KOPT-K1 (cell line): ENCODE measurements around the gene PXYLP1.

Experiments used
- H3K27ac ChIP-seq: fragments of 200-600 bp; sonication (generic); 2 replicates; pipeline ENCODE4 v1.5.1; 2016; ENCODE audit warnings: antibody characterized with exemption, mild to moderate bottlenecking, low read depth, low read length; ENCODE audit not compliant: poor library complexity, severe bottlenecking
- H3K36me3 ChIP-seq: fragments of 200-600 bp; sonication (generic); 2 replicates; pipeline ENCODE4 v1.5.1; 2017; ENCODE audit warnings: antibody characterized with exemption, mild to moderate bottlenecking, low read length, moderate library complexity; ENCODE audit not compliant: insufficient read depth
- H3K9me3 ChIP-seq: fragments of 200-600 bp; sonication (generic); 2 replicates; pipeline ENCODE4 v1.5.1; 2017; ENCODE audit warnings: antibody characterized with exemption, low read length, mild to moderate bottlenecking; ENCODE audit not compliant: insufficient read depth, poor library complexity, severe bottlenecking

Gene PXYLP1

GRCh38 chr3:141338881-141339280, 107.3 kb downstream of the PXYLP1 start:
- no peak overlapping the region for H3K27ac ChIP-seq
- H3K36me3 ChIP-seq: no peaks in the 10 kb centered on the region

GRCh38 chr3:141341536-141341935, 109.9 kb downstream of the PXYLP1 start:
- no peaks in the 10 kb centered on the region for H3K36me3 ChIP-seq
- no peak overlapping the region for H3K27ac ChIP-seq
- no peaks in the 10 kb centered on the region for H3K9me3 ChIP-seq

More at GRCh38 chr3:141338881-141339280, 107.3 kb downstream of the PXYLP1 start:
- no peaks in the 10 kb centered on the region for H3K9me3 ChIP-seq

- Histone ChIP-seq H3K27ac (no peak overlapping the region), H3K36me3 (no peaks in the 10 kb centered on the region), H3K9me3 (no peaks in the 10 kb centered on the region)
Measured at GRCh38 chr3:141342386-141342785, 110.8 kb downstream of the PXYLP1 start.

- H3K27ac ChIP-seq: no peak overlapping the region
- no peaks in the 10 kb centered on the region for H3K9me3 ChIP-seq
- no peaks in the 10 kb centered on the region for H3K36me3 ChIP-seq
Measured at GRCh38 chr3:141343077-141343476, 111.5 kb downstream of the PXYLP1 start.

DNA sequence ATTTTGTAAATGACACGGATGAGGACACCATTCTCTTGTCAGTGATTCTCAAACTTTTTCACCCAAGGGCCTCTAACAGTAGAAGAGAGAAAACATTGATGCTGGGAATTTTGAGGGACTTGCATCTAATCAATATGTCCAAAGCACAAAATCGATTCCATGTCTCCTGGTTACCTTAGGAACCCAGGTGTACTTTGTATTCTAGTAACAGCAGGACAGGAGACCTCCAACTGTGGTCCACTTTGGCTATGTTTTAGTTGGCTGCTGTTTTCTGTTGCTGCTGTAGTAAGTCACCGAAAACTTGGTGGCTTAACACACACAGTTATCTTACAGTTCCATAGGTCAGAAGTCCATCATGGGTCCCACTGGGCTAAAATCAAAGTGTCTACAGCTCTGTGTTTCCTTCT, 112.2 kb downstream of the PXYLP1 start:
- no peak overlapping the region for H3K27ac ChIP-seq
- H3K36me3 ChIP-seq: no peaks in the 10 kb centered on the region
- H3K9me3 ChIP-seq: no peaks in the 10 kb centered on the region
